H1 (cell line): Measurements from ENCODE around the gene MORC4. TPM values are rescaled to one million over a fixed set of nuclear protein-coding genes. Genes with fewer than 3 reads are reported as not detected.

ENCODE experiments used
- CTCF ChIA-PET: fragments of 300-600 bp; sonication (Branson Sonifier 250); formaldehyde crosslinking; loops from one replicate; lab custom pipeline; 2021; ENCODE audit not compliant: partially characterized antibody; lab: Charles Lee
- POLR2A ChIA-PET: fragments of 300-600 bp; sonication (Branson Sonifier 250); formaldehyde crosslinking; loops from one replicate; lab custom pipeline; 2021; ENCODE audit warnings: inconsistent platforms; ENCODE audit not compliant: partially characterized antibody; lab: Charles Lee
- DNase-seq, 2 experiments: peaks; one replicate each; pipeline versions ENCODE4 v3.0.0 to v3.0.0-alpha.2; 2010 to 2022; ENCODE audit warnings: low spot score in 2 of 2, low read depth in 1 of 2, mixed read lengths in 1 of 2
- FAIRE-seq: peaks from 2 replicates; lab custom pipeline; 2011; peaks lifted over from hg19 to GRCh38; lab: Jason Lieb, UNC
- H2AFZ ChIP-seq: 2 replicates; pipeline ENCODE4 v1.8.1; 2012; ENCODE audit warnings: low read length, inconsistent platforms
- H2AK5ac ChIP-seq: 2 replicates; pipeline ENCODE4 v1.6.1; 2013; ENCODE audit warnings: low read depth, low read length
- H2BK120ac ChIP-seq: replicated peaks from 2 replicates; pipeline ENCODE3; 2013; ENCODE audit warnings: low read depth, low read length, inconsistent platforms
- H2BK12ac ChIP-seq: 2 replicates; pipeline ENCODE4 v1.6.1; 2013; ENCODE audit warnings: low read depth, low read length
- H2BK15ac ChIP-seq: 2 replicates; pipeline ENCODE4 v1.6.1; 2013; ENCODE audit warnings: low read length
- H2BK20ac ChIP-seq: 2 replicates; pipeline ENCODE4 v1.6.1; 2013; ENCODE audit warnings: low read length
- H2BK5ac ChIP-seq: 2 replicates; pipeline ENCODE4 v1.6.1; 2013; ENCODE audit warnings: low read depth, low read length
- H3K14ac ChIP-seq: 2 replicates; pipeline ENCODE4 v1.6.1; 2013; ENCODE audit warnings: inconsistent platforms; ENCODE audit not compliant: insufficient read length
- H3K18ac ChIP-seq: 2 replicates; pipeline ENCODE4 v1.6.1; 2013; ENCODE audit warnings: low read length; ENCODE audit errors: extremely low read depth
- H3K23ac ChIP-seq: 2 replicates; pipeline ENCODE4 v1.6.1; 2013; ENCODE audit warnings: inconsistent platforms; ENCODE audit not compliant: insufficient read length
- H3K23me2 ChIP-seq: 2 replicates; pipeline ENCODE4 v1.6.1; 2013; ENCODE audit warnings: low read depth, low read length
- H3K27ac ChIP-seq: 2 replicates; pipeline ENCODE4 v1.6.1; 2011; ENCODE audit warnings: low read depth, low read length, inconsistent platforms
- H3K27me3 ChIP-seq, 4 experiments: replicated peaks in 1 of 4; 1 replicate in 1 of 4; 2 replicates in 3 of 4; pipeline versions ENCODE4 v1.6.1 to v1.8.1; 2011 to 2013; ENCODE audit warnings: low read length in 3 of 4, mild to moderate bottlenecking in 3 of 4, inconsistent platforms in 2 of 4, mixed read lengths in 2 of 4, moderate library complexity in 1 of 4; ENCODE audit not compliant: control insufficient read depth in 3 of 4, insufficient read depth in 3 of 4; ENCODE audit errors: extremely low read depth in 1 of 4
- H3K36me3 ChIP-seq, 4 experiments: 2 replicates each; pipeline versions ENCODE4 v1.6.1 to v1.8.1; 2011 to 2013; ENCODE audit warnings: mild to moderate bottlenecking in 4 of 4, low read length in 3 of 4, moderate library complexity in 2 of 4, control low read depth in 1 of 4, inconsistent platforms in 1 of 4; ENCODE audit not compliant: insufficient read depth in 4 of 4, control insufficient read depth in 2 of 4
- H3K4ac ChIP-seq: replicated peaks from 2 replicates; pipeline ENCODE3; 2013; ENCODE audit warnings: low read length, low read depth, mixed read lengths, inconsistent platforms; ENCODE audit not compliant: insufficient read length
- H3K4me1 ChIP-seq, 4 experiments: replicated peaks in 1 of 4; 1 replicate in 1 of 4; 2 replicates in 3 of 4; pipeline versions ENCODE4 v1.6.1 to v1.8.1; 2011 to 2013; ENCODE audit warnings: low read length in 3 of 4, inconsistent platforms in 2 of 4, mixed read lengths in 1 of 4; ENCODE audit not compliant: insufficient read depth in 4 of 4, control insufficient read depth in 3 of 4
- H3K4me2 ChIP-seq, 2 experiments: 2 replicates each; pipeline versions ENCODE4 v1.6.1 to v1.8.1; 2011 to 2013; ENCODE audit warnings: low read depth in 2 of 2, low read length in 2 of 2, control low read depth in 1 of 2, inconsistent platforms in 1 of 2, mild to moderate bottlenecking in 1 of 2; ENCODE audit not compliant: insufficient read depth in 1 of 2
- H3K4me3 ChIP-seq, 4 experiments: fragments of 200-600, 300-600 bp in 1 of 4; sonication (generic), shearing (Covaris generic), sonication (Bioruptor Twin) in 1 of 4; 2 replicates each; pipeline versions ENCODE4 v1.5.1 to v1.8.1; 2011 to 2016; ENCODE audit warnings: low read length in 4 of 4, low read depth in 3 of 4, control low read depth in 2 of 4, inconsistent platforms in 2 of 4, mild to moderate bottlenecking in 2 of 4, mixed read lengths in 1 of 4, moderate library complexity in 1 of 4; ENCODE audit not compliant: insufficient read depth in 2 of 4; ENCODE audit errors: extremely low read depth in 1 of 4
- H3K56ac ChIP-seq: replicated peaks from 2 replicates; pipeline ENCODE3; 2013; ENCODE audit warnings: low read depth, mild to moderate bottlenecking, mixed read lengths, low read length, inconsistent platforms; ENCODE audit not compliant: insufficient read length
- H3K79me1 ChIP-seq: 2 replicates; pipeline ENCODE4 v1.6.1; 2013; ENCODE audit warnings: low read depth, low read length, control low read depth
- H3K79me2 ChIP-seq, 2 experiments: 2 replicates each; pipeline versions ENCODE4 v1.6.1 to v1.8.1; 2012 to 2013; ENCODE audit warnings: low read length in 2 of 2, mild to moderate bottlenecking in 2 of 2, inconsistent platforms in 1 of 2; ENCODE audit not compliant: insufficient read depth in 2 of 2, control insufficient read depth in 1 of 2
- H3K9ac ChIP-seq, 4 experiments: replicated peaks in 1 of 4; 1 replicate in 1 of 4; 2 replicates in 3 of 4; pipeline versions ENCODE4 v1.6.1 to v1.8.1; 2011 to 2013; ENCODE audit warnings: low read depth in 3 of 4, low read length in 3 of 4, control low read depth in 2 of 4, mild to moderate bottlenecking in 2 of 4, moderate library complexity in 2 of 4, inconsistent platforms in 1 of 4; ENCODE audit errors: extremely low read depth in 1 of 4
- H3K9me3 ChIP-seq, 2 experiments: 2 replicates each; pipeline versions ENCODE4 v1.6.1 to v1.8.1; 2012 to 2013; ENCODE audit warnings: mild to moderate bottlenecking in 2 of 2, moderate library complexity in 2 of 2, control low read depth in 1 of 2, inconsistent platforms in 1 of 2, low read depth in 1 of 2, low read length in 1 of 2, mixed read lengths in 1 of 2; ENCODE audit not compliant: insufficient read depth in 2 of 2
- H4K20me1 ChIP-seq, 2 experiments: replicated peaks in 1 of 2; 2 replicates each; pipeline versions ENCODE3 to v1.8.1; 2011 to 2013; ENCODE audit warnings: inconsistent platforms in 2 of 2, low read length in 2 of 2, mild to moderate bottlenecking in 1 of 2; ENCODE audit not compliant: insufficient read depth in 2 of 2, control insufficient read depth in 1 of 2
- H4K5ac ChIP-seq: 2 replicates; pipeline ENCODE4 v1.6.1; 2013; ENCODE audit warnings: low read length, low read depth, mixed read lengths, inconsistent platforms; ENCODE audit not compliant: insufficient read length
- H4K8ac ChIP-seq: 2 replicates; pipeline ENCODE4 v1.8.0; 2013; ENCODE audit warnings: mild to moderate bottlenecking, moderate library complexity, low read length, inconsistent platforms; ENCODE audit not compliant: insufficient read depth; ENCODE audit errors: extremely low read depth
- H4K91ac ChIP-seq: replicated peaks from 2 replicates; pipeline ENCODE3; 2013; ENCODE audit warnings: low read length, mixed read lengths, inconsistent platforms; ENCODE audit not compliant: insufficient read length
- CBX8 ChIP-seq: fragments of 300-800, 300-1000 bp; sonication (generic); IDR thresholded peaks from 2 replicates; pipeline ENCODE4 v1.7.1; 2016; ENCODE audit warnings: low read depth, low read length, borderline replicate concordance
- HDAC2 ChIP-seq, 2 experiments: fragments of 300-600 bp in 1 of 2; sonication (generic) in 1 of 2; IDR thresholded peaks; 2 replicates each; pipeline ENCODE4 v1.6.1; 2011 to 2012; ENCODE audit warnings: low read depth in 2 of 2, low read length in 2 of 2, mild to moderate bottlenecking in 2 of 2, moderate library complexity in 2 of 2, borderline replicate concordance in 1 of 2, inconsistent platforms in 1 of 2
- RFX5 ChIP-seq: IDR thresholded peaks from 2 replicates; pipeline ENCODE4 v1.6.1; 2011; ENCODE audit warnings: low read depth, low read length, improper control_type of control experiment, borderline replicate concordance
- RNF2 ChIP-seq: fragments of 200-900, 300-1000 bp; sonication (generic); IDR thresholded peaks from 2 replicates; pipeline ENCODE4 v1.7.1; 2016; ENCODE audit warnings: borderline replicate concordance, low read depth, mild to moderate bottlenecking, antibody characterized with exemption, low read length; ENCODE audit not compliant: poor library complexity, severe bottlenecking; ENCODE audit errors: missing control alignments
- TEAD4 ChIP-seq: IDR thresholded peaks from 2 replicates; pipeline ENCODE4 v1.6.1; 2012; ENCODE audit warnings: low read depth, low read length, inconsistent platforms, mixed read lengths
- WGBS, 2 experiments: shearing (Covaris generic) in 1 of 2; methylation state at CpG; one replicate each; pipeline versions ENCODE4 v1.1.6 to v1.1.7; 2013 to 2015; ENCODE audit warnings: low lambda C conversion rate in 2 of 2, mixed read lengths in 2 of 2, inconsistent platforms in 1 of 2, low coverage in 1 of 2, missing lambda C conversion rate in 1 of 2; ENCODE audit not compliant: insufficient replicate concordance in 2 of 2, insufficient coverage in 1 of 2, insufficient read length in 1 of 2; ENCODE audit errors: extremely low coverage in 1 of 2, missing lambda C conversion rate in 1 of 2; 5-methylcytosine and 5-hydroxymethylcytosine counted together
- polyA plus RNA-seq, 7 experiments: library from polyadenylated mRNA; depleted of rRNA in 3 of 7; stranded (reverse) in 5 of 7; unstranded in 2 of 7; fragments of >200 nt in 5 of 7; fragments of 200-250 nt in 2 of 7; gene quantifications; 1 replicate in 5 of 7; 2 replicates in 1 of 7; 4 replicates in 1 of 7; pipeline versions ENCODE4 v1.2.1 to v1.2.3, GENCODE V29; 2011 to 2013; ENCODE audit warnings: missing spikeins in 2 of 7, mixed read lengths in 2 of 7
- total RNA-seq: library from RNA; stranded (reverse); fragmentation: NEBNext Ultra II Directional; extraction: Animal tissue kit (Norgen Biotek cat#: 25700); gene quantifications from 2 replicates; pipeline ENCODE4 v1.2.1, GENCODE V29; 2021

Gene MORC4
- total and polyA plus RNA-seq, 2 of the 8 experiments (the other 6 are each of a cell fraction or from before 2014, with no cell fraction given) = 1.4 to 2.5 TPM

DNA sequence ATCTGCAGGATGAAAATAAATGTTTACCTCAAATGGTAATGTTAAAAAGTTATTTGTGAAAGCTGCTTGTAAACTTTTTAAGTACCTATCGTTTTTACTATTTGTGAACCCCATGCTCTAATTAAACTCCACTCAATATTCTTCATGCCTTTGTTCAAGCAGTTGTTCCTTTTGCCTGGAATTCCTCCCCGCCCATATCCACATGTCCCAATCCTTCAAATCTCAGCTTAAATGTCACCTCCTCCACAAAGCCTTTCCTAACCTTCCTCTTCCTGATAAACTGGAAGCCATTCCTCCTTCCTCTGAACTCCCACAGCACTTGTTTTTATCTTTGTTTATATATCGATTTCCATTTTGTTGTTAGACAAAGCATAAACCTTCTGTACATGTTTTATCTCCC lies 2.4 kb downstream of the MORC4 start:
- Histone ChIP-seq H3K36me3 (no peaks in the 10 kb centered on the region), H3K4me3 (no peak overlapping the region), H3K9me3 (peaks cover 0 to 4% of the 10 kb centered on the region in 2 experiments; a peak in 1 of 4 replicates), H4K5ac (no peak overlapping the region), H4K20me1 (no peaks in the 10 kb centered on the region), H4K91ac (no peak overlapping the region), H2AK5ac (no peak overlapping the region), H3K9ac (no peak overlapping the region), H3K18ac (no peak overlapping the region), H3K56ac (no peak overlapping the region), H3K27me3 (peaks cover 0 to 6% (median 0%) of the 10 kb centered on the region in 4 experiments; a peak in 3 of 7 replicates), H2AFZ (no peak overlapping the region), H2BK15ac (no peak overlapping the region), H3K14ac (no peak overlapping the region), H3K23me2 (peaks cover 2% of the 10 kb centered on the region; the same call in 1 of the 2 replicates), H3K79me2 (no peaks in the 10 kb centered on the region), H2BK20ac (no peak overlapping the region), H3K4ac (no peak overlapping the region), H2BK12ac (no peak overlapping the region), H4K8ac (no peak overlapping the region), H3K23ac (no peak overlapping the region), H3K27ac (no peak overlapping the region), H2BK120ac (no peak overlapping the region), H3K79me1 (no peaks in the 10 kb centered on the region), H2BK5ac (no peak overlapping the region), H3K4me1 (no peaks in the 10 kb centered on the region; a peak in 1 of 7 replicates), H3K4me2 (no peak overlapping the region)
- WGBS, 2 experiments = 91% methylated on average over 3 of the region's 3 CpGs; no CpG with 5 or more reads in 1 of the 2 experiments
- ChIA-PET POLR2A (no interaction called here), CTCF (no interaction called here)
- FAIRE-seq (no peak), DNase-seq (no peak)
- TF ChIP-seq CBX8 (no peak), TEAD4 (no peak), HDAC2 (IDR thresholded peaks at IDR 0.05; ENCODE audit: borderline replicate concordance in 1 of 2, low read depth in 2 of 2, low read length in 2 of 2) (no peak), RNF2 (no peak), RFX5 (no peak)
